Stimulated activated CD8-positive, alpha-beta memory T cell treated with anti-CD3 and anti-CD28 coated beads, Interleukin-2, amount 100 ng/mL, for 1 hour (primary cell): Measurements from ENCODE around the gene EMP2.
"Not testable (repeated sequence)": the region's sequence is repeated elsewhere in the genome, so short reads cannot be mapped to it uniquely, and the experiment has no call there.

ENCODE experiments used
- DNase-seq, 2 donors: peaks; one replicate each; pipeline ENCODE4 v3.0.0-alpha.2; 2020; ENCODE audit warnings: low read depth in 2 of 2

Gene EMP2

GRCh38 chr16:10552281-10552680 lies 28.1 kb downstream of the EMP2 start:
- no peak for DNase-seq

- DNase-seq: no peak
These were observed 28.5 kb downstream of the EMP2 start for GRCh38 chr16:10551881-10552280.

GRCh38 chr16:10548404-10548803 lies 32.0 kb downstream of the EMP2 start:
- no peak for DNase-seq

GRCh38 chr16:10547708-10548107 lies 32.7 kb downstream of the EMP2 start:
- DNase-seq: no peak

- no peak for DNase-seq
These were observed 37.0 kb downstream of the EMP2 start for GRCh38 chr16:10543231-10543977.

- no peak for DNase-seq
These were observed 39.0 kb downstream of the EMP2 start for GRCh38 chr16:10541366-10541765.

GRCh38 chr16:10539793-10540192 lies 40.6 kb downstream of the EMP2 start:
- no peak for DNase-seq

GRCh38 chr16:10539236-10539635 lies 41.2 kb downstream of the EMP2 start:
- no peak for DNase-seq

- DNase-seq: no peak
These were observed 41.8 kb downstream of the EMP2 start for GRCh38 chr16:10538583-10538982.

- DNase-seq: no peak
These were observed 42.5 kb downstream of the EMP2 start for GRCh38 chr16:10537946-10538345.

- no peak for DNase-seq
These were observed 43.5 kb downstream of the EMP2 start for GRCh38 chr16:10536814-10537389.

GRCh38 chr16:10536328-10536727 lies 44.1 kb downstream of the EMP2 start:
- DNase-seq: not testable (repeated sequence)

GRCh38 chr16:10535461-10535860 lies 44.9 kb downstream of the EMP2 start:
- DNase-seq: no peak

- DNase-seq: no peak
These were observed 45.6 kb downstream of the EMP2 start for GRCh38 chr16:10534748-10535147.

GRCh38 chr16:10533612-10534011 lies 46.8 kb downstream of the EMP2 start:
- DNase-seq: not testable (repeated sequence)

- DNase-seq: no peak
These were observed 48.8 kb downstream of the EMP2 start for GRCh38 chr16:10531582-10531981.

GRCh38 chr16:10530685-10531084 lies 49.7 kb downstream of the EMP2 start:
- DNase-seq: no peak

- no peak for DNase-seq
These were observed 50.3 kb downstream of the EMP2 start for GRCh38 chr16:10529895-10530669.

- no peak for DNase-seq
These were observed 51.8 kb downstream of the EMP2 start for GRCh38 chr16:10528635-10529034.

GRCh38 chr16:10526962-10527361 lies 53.4 kb downstream of the EMP2 start:
- DNase-seq: no peak

GRCh38 chr16:10525214-10525825 lies 55.1 kb downstream of the EMP2 start:
- no peak for DNase-seq

- no peak for DNase-seq
These were observed 57.4 kb downstream of the EMP2 start for GRCh38 chr16:10522966-10523365.
